ENCODE data around the gene HHATL.

Gene HHATL

DNA sequence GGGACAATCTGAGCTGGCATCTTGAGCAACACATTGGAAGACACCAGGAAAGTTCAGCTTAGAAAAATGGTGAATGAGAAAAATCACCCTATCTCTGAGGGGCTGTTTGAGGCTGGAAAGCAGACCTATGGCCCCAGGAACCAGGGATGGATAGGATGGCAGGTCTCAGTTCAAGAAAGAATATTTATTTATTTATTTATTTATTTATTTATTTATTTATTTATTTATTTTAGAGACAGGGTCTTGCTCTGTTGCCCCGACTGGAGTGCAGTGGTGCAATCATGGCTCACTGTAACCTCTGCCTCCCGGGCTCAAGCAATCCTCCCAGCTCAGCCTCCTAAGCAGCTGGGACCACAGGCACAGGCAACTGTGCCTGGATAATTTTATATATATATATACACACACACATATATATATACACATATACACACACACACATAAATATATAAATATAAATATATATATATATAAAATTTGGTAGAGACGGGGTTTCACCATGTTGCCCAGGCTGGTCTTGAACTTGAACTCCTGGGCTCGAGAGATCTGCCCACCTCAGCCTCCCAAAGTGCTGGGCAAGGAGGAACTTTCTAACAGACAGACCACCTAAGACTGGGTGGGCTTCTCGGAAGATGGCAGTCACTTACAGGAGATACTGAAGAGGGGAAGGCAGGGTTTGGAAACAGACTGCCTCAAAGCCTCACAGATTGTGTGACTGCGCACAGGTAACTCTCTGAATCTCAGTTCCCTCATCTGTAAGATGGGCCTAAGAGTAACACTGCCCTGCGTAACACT is 40.8 kb upstream of the HHATL start:
- no peak for FAIRE-seq
- no peak for TF ChIP-seq TAF1 (IDR thresholded peaks at IDR 0.05; ENCODE audit: borderline replicate concordance, low read depth, low read length)
- no peak for TF ChIP-seq POLR2AphosphoS5 (IDR thresholded peaks at IDR 0.05; ENCODE audit: low read depth, low read length)
- TF ChIP-seq POLR2A (IDR thresholded peaks at IDR 0.05; ENCODE audit: low read depth, low read length), result no peak
- no peak for DNase-seq (ENCODE audit: insufficient read length)

DNA sequence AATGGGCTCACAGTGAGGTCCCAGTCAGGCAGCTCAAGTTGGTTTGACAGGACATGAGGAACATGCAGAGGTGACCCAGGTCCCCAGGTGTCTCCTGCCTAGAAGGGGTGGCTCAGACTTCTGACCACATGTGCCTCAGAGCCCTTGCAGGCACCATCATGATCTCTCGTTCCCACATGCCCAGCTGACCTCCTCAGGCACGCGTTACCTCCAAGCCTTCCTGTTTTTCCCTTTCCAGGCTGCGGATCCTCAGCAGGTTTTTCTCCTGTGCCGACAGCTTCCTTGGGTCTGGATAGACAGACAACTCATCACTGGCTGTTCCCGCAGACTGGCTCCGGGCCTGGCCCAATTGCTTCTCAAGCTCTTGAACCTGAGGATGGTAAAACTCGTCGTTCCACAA is 40.1 kb upstream of the HHATL start:
- DNase-seq (ENCODE audit: insufficient read length), result no peak
- TF ChIP-seq POLR2AphosphoS5 (IDR thresholded peaks at IDR 0.05; ENCODE audit: low read depth, low read length) (no peak), POLR2A (IDR thresholded peaks at IDR 0.05; ENCODE audit: low read depth, low read length) (no peak), TAF1 (IDR thresholded peaks at IDR 0.05; ENCODE audit: borderline replicate concordance, low read depth, low read length) (no peak)
- no peak for FAIRE-seq

DNA sequence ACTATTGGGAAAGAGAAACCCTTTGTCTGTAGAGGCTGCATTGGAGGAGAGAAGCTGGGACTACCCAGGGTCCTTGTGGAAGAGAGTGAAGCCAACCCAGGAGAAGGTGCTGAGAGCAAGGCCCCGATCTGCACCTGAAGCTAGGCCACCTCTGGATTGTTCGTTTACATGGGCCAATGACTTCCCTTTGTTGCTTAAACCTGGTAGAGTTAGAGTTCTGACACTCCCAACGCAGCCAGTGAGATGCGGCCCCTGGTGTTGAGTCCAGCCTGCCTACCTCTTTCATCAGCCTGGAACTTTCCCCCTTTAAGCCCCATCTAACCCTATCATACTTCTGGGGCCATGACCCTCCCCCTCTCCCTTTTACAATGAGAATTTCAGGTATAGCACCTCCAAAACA is 39.7 kb upstream of the HHATL start:
- TF ChIP-seq POLR2A (IDR thresholded peaks at IDR 0.05; ENCODE audit: low read depth, low read length) (no peak), TAF1 (IDR thresholded peaks at IDR 0.05; ENCODE audit: borderline replicate concordance, low read depth, low read length) (no peak), POLR2AphosphoS5 (IDR thresholded peaks at IDR 0.05; ENCODE audit: low read depth, low read length) (no peak)
- no peak for DNase-seq (ENCODE audit: insufficient read length)
- no peak for FAIRE-seq

DNA sequence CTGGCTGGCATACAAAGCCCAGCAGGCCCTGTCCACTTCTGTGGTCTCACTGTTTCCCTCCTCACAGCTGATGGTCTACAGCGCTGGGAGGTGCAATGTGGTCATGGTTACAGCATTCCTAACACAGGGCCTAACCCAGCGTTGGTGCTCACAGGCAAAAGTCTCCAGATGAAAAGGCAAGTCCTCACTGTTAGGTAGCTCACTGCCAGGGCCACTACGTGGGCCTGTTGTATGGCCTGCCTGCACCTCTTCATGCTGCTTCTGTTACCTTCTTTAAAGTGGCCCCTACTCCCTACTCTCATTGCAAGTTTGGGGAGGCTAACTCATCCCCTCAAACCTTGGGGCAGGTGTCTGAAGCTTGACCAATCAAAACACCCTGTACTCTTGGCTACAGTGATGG is 39.2 kb upstream of the HHATL start:
- no peak for DNase-seq (ENCODE audit: insufficient read length)
- no peak for FAIRE-seq
- TF ChIP-seq POLR2AphosphoS5 (IDR thresholded peaks at IDR 0.05; ENCODE audit: low read depth, low read length), result no peak
- no peak for TF ChIP-seq POLR2A (IDR thresholded peaks at IDR 0.05; ENCODE audit: low read depth, low read length)
- TF ChIP-seq TAF1 (IDR thresholded peaks at IDR 0.05; ENCODE audit: borderline replicate concordance, low read depth, low read length), result no peak

DNA sequence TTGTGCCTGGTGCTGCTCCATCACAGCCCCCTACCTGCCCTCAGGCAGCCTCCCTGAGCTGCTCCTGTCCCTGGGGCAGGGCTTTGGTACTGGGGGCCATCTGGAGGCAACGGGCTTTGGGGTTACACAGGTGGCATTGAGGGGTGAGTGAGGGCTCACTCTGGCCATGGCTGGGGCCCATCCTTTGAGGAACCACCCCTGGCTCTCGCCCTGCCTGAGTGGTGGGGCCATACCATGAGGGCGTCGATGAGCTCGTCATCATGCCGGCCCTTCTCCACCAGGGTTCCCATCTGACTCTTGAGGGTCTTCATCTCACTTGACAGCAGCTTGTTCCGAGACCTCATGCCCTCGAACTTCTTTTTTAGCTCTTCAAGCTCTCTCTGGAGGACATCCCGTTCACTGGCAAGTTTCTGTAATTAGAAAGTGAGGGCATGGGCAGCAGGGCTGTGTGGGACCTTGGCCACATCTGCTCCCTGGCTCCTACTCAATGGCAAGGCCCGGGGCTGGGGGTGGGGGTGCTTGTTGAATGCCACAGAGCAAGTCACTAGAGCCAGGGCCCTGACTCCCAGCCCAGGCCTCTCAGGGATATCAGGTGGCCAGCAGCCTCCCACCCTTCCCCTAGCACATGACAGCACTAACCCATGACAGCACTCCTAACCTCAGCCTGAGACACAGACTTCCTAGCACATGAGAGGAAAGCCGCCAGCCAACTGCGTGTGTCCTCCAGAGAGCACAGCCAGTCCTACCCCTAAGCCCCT is 37.0 kb upstream of the HHATL start:
- no peak for DNase-seq (ENCODE audit: insufficient read length)
- no peak for FAIRE-seq
- TF ChIP-seq TAF1 (IDR thresholded peaks at IDR 0.05; ENCODE audit: borderline replicate concordance, low read depth, low read length) (no peak), POLR2A (IDR thresholded peaks at IDR 0.05; ENCODE audit: low read depth, low read length) (no peak), POLR2AphosphoS5 (IDR thresholded peaks at IDR 0.05; ENCODE audit: low read depth, low read length) (no peak)

DNA sequence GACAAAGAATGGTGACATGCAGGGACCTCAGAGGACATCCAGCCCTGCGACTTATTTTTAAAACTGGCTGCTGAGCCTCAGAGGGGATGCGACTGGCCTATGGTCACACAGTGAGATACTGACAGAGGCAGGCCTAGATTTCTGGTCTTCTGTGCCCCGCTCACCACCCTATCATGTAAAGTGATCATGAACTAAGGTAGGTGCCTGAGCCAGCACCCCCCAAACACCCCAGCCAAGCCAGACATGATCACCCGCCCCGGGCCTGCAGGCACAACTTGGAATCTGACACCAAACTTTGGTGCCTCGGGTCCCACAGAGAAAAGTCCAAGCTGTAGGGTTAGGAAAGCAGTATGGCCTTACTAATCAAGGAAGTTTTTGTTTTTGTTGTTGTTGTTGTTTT is 33.9 kb upstream of the HHATL start:
- TF ChIP-seq TAF1 (IDR thresholded peaks at IDR 0.05; ENCODE audit: borderline replicate concordance, low read depth, low read length), result no peak
- no peak for TF ChIP-seq POLR2AphosphoS5 (IDR thresholded peaks at IDR 0.05; ENCODE audit: low read depth, low read length)
- TF ChIP-seq POLR2A (IDR thresholded peaks at IDR 0.05; ENCODE audit: low read depth, low read length), result no peak
- DNase-seq (ENCODE audit: insufficient read length) (no peak), FAIRE-seq (no peak)

DNA sequence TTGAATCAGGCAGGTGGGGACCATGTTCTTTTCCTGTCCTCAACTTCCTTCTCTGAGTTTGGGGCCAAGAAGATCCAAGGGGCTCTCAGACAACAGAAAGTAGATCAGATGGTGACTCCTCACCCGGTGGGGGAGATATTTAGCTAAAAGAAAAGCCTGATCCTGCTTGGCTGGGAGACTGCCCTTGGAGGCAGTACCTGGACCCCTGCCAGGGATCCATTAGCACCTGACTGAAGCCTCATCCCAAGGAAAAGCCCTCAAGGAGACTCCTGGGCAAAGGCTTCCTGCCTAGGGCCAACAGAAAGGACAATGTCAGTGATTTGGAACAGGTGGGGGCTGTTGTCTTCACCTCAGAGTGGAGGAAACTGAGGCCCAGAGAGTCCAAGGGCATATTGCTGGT is 33.5 kb upstream of the HHATL start:
- FAIRE-seq (no peak), DNase-seq (ENCODE audit: insufficient read length) (no peak)
- no peak for TF ChIP-seq POLR2A (IDR thresholded peaks at IDR 0.05; ENCODE audit: low read depth, low read length)

DNA sequence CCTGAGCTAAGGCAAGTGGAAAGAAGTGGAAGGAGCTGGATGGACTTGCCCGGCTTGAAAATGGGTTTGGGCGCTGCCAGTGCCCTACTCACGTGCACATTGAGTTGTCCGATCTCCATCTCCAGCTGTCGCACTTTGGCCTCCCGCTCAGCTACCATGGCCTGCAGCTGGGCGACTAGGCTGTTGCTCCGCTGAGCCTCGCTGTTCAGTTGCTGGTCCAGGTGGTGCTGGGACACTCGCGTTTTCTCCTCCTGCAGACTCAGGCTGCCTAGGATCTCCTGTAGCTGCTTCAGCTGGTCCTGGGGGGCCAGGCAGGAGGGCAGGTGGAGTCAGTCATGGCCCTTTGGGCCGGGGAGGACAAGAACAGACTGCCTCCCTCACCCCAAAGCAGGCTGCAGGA is 33.0 kb upstream of the HHATL start:
- TF ChIP-seq POLR2AphosphoS5 (IDR thresholded peaks at IDR 0.05; ENCODE audit: low read depth, low read length) (no peak), POLR2A (IDR thresholded peaks at IDR 0.05; ENCODE audit: low read depth, low read length) (no peak), TAF1 (IDR thresholded peaks at IDR 0.05; ENCODE audit: borderline replicate concordance, low read depth, low read length) (no peak)
- DNase-seq (ENCODE audit: insufficient read length) (no peak), FAIRE-seq (no peak)

DNA sequence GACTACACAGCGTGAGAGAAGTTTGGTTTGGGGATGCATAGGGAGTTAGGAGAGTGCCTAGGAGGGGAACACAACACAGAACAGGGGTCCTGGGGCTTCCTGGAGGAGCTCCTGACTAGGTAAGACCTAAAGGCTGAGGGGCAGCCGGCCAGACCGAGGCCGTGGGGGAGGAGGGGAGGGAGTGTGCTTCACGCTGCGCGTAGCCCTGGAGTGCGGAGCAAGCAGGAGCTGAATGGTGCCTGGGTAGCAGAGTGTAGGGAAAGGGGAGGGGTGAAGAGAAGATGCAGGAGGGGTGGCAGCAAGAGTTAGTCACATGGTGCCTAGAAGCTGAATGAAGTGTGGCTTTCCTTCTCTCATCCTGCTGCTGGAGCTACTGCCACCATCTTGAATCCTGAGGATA is 32.4 kb upstream of the HHATL start:
- FAIRE-seq (no peak), DNase-seq (ENCODE audit: insufficient read length) (no peak)
- TF ChIP-seq POLR2AphosphoS5 (IDR thresholded peaks at IDR 0.05; ENCODE audit: low read depth, low read length), result no peak

DNA sequence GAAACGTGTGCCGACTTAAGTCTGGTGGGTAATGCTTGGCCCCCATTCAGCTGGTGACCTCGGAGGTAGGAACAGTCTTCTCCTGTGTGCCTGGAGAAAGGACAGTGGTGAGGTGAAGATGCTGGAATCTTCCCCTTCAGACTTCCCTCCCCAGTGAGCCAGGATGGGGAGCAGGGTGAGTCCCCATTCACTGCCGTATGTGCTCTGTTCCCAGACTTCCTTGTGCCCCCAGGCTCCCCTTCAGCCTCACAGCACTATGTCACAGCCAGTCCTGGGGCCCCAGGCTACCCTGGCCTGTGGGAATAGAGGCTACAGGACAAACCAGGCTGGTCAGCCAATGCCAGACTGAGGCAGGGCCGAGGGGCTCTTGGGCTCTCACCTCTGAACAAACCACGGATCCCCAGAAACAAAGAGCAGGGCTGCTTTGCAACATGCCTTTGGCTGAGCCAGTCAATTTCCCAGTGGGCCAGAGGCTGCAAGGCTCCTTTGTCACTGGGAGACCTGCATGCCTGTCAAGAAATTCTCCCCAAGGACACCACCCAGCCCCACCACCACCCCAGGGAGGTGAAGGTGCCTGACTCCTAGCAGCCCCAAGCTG is 31.8 kb upstream of the HHATL start:
- TF ChIP-seq POLR2A (IDR thresholded peaks at IDR 0.05; ENCODE audit: low read depth, low read length) (no peak), TAF1 (IDR thresholded peaks at IDR 0.05; ENCODE audit: borderline replicate concordance, low read depth, low read length) (no peak), POLR2AphosphoS5 (IDR thresholded peaks at IDR 0.05; ENCODE audit: low read depth, low read length) (no peak)
- no peak for DNase-seq (ENCODE audit: insufficient read length)
- no peak for FAIRE-seq

DNA sequence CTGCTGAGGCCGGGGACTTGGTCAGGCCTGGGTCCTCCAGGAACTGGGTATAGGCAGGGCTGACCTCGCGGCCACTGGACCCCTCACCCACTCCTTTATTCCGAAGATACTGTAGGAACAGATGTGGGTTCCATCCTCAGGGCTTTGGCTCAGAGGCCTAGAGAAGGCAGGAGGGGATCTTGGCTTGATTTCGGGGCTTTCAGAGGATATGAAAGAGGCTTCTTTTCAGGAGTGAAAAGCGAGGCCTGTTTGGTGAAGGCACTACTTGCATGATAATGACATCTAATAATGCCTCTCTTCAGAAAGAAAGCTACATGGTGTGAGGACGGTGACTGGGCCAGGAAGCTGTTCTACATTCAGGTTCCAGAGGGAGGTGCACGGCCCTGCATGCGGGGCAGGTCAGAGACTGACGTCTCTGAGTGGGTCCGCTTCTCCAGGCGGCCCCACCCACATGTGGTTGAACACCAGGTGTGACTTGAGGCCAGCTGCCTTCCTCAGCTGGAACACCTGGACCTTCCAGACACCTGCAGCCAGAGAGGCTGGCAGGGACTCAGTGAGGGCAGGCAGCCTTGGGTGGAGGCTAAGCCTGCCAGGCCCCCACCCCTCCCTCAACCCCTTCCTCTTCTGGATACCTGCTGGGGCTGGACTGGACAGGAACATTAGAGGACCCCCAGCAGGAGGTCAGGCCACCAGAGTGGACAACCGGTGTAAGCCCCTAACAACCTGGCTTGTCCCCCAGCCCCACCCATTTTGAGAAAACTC is 31.1 kb upstream of the HHATL start:
- FAIRE-seq (no peak), DNase-seq (ENCODE audit: insufficient read length) (no peak)
- TF ChIP-seq POLR2AphosphoS5 (IDR thresholded peaks at IDR 0.05; ENCODE audit: low read depth, low read length) (no peak), TAF1 (IDR thresholded peaks at IDR 0.05; ENCODE audit: borderline replicate concordance, low read depth, low read length) (no peak), POLR2A (IDR thresholded peaks at IDR 0.05; ENCODE audit: low read depth, low read length) (no peak)
